H1 (cell line): ENCODE results near the gene SP8.

Experiments used
- ATF3 ChIP-seq: IDR thresholded peaks from 2 replicates; pipeline ENCODE4 v1.6.1; 2011; ENCODE audit warnings: low read depth, mild to moderate bottlenecking, low read length; ENCODE audit not compliant: insufficient read depth
- POLR2A ChIP-seq, 2 experiments: IDR thresholded peaks; 1 replicate in 1 of 2; 2 replicates in 1 of 2; pipeline ENCODE4 v1.6.1; 2011; ENCODE audit warnings: low read depth in 2 of 2, low read length in 2 of 2, mild to moderate bottlenecking in 2 of 2; ENCODE audit errors: control extremely low read depth in 1 of 2
- TAF7 ChIP-seq: optimal IDR thresholded peaks from 2 replicates; pipeline ENCODE3; 2011; ENCODE audit warnings: low read depth, mild to moderate bottlenecking, inconsistent platforms, low read length, moderate library complexity, borderline replicate concordance
- TF ChIP-seq, protein P1 (sequence below): IDR thresholded peaks from 2 replicates; pipeline ENCODE4 v1.6.1; 2012; ENCODE audit warnings: inconsistent platforms
- TF ChIP-seq, protein P2 (sequence below): IDR thresholded peaks from 2 replicates; pipeline ENCODE4 v1.6.1; 2012; ENCODE audit warnings: inconsistent platforms

DNA sequence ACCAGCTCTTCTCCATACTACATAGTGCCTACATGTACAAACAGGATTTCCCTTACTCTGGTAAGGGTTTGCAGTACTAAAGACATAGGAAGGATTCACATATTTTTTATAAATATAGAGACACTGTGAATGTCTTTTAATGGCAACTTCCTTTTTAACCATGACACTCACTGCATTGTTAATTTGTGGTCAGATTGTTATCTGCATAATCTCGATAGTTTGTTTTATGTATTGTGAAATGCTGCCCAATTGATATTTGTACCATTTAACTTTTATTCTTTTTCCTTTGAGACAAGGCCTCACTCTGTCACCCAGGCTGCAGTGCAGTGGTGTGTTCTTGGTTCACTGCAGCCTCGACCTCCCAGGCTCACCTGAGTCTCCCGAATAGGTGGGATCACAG is 39.7 kb downstream of the SP8 start:
- TF ChIP-seq ATF3 (no peak), POLR2A (IDR thresholded peaks at IDR 0.05; ENCODE audit: control extremely low read depth in 1 of 2, low read depth in 2 of 2, low read length in 2 of 2) (no peak), TAF7 (no peak)
- TF ChIP-seq, protein P1, sequence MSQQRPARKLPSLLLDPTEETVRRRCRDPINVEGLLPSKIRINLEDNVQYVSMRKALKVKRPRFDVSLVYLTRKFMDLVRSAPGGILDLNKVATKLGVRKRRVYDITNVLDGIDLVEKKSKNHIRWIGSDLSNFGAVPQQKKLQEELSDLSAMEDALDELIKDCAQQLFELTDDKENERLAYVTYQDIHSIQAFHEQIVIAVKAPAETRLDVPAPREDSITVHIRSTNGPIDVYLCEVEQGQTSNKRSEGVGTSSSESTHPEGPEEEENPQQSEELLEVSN: no peak
- TF ChIP-seq, protein P2, sequence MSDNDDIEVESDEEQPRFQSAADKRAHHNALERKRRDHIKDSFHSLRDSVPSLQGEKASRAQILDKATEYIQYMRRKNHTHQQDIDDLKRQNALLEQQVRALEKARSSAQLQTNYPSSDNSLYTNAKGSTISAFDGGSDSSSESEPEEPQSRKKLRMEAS: no peak
